Right lobe of liver (tissue), 6 donors: ENCODE data around the gene RBPJL. TPM values are rescaled to one million over a fixed set of nuclear protein-coding genes. Genes with fewer than 3 reads are reported as not detected.

Experiments used
- ATAC-seq, 4 donors: fragments of 200-7000 bp; cut with Tn5 transposase; one replicate each; pipeline ENCODE4 v1.9.1; 2020; ENCODE audit warnings: mild to moderate bottlenecking in 4 of 4, moderate library complexity in 4 of 4
- DNase-seq, 3 donors: peaks; one replicate each; pipeline ENCODE4 v3.0.0-alpha.2; 2020
- H3K27ac ChIP-seq, 3 donors: fragments of 200-600 bp; one replicate each; pipeline ENCODE4 v1.8.0; 2022
- H3K27me3 ChIP-seq, 2 donors: fragments of 200-600 bp; one replicate each; pipeline ENCODE4 v1.8.0; 2022
- H3K36me3 ChIP-seq, 4 donors: fragments of 200-600 bp; sonication (generic) in 1 of 4; one replicate each; pipeline versions ENCODE4 v1.5.1 to v1.8.0; 2017 to 2022; ENCODE audit warnings: control low read depth in 1 of 4
- H3K4me1 ChIP-seq, 4 donors: fragments of 200-600 bp; sonication (generic) in 1 of 4; one replicate each; pipeline versions ENCODE4 v1.5.1 to v1.8.0; 2017 to 2022; ENCODE audit warnings: control low read depth in 1 of 4
- H3K4me3 ChIP-seq, 3 donors: fragments of 200-600 bp; one replicate each; pipeline ENCODE4 v1.8.0; 2022
- H3K9me3 ChIP-seq, 4 donors: fragments of 200-600 bp; sonication (generic) in 1 of 4; one replicate each; pipeline versions ENCODE4 v1.5.1 to v1.8.0; 2017 to 2022; ENCODE audit warnings: control low read depth in 1 of 4
- POLR2A ChIP-seq: fragments of 450-650 bp; IDR thresholded peaks from one replicate; pipeline ENCODE4 v1.6.1; 2017; ENCODE audit warnings: antibody characterized with exemption, mild to moderate bottlenecking
- WGBS: methylation state at CpG from one replicate; pipeline ENCODE4 v1.1.6; 2018; ENCODE audit warnings: low coverage, low lambda C conversion rate; ENCODE audit not compliant: insufficient coverage; ENCODE audit errors: missing lambda C conversion rate; 5-methylcytosine and 5-hydroxymethylcytosine counted together
- intact Hi-C, 2 donors: fragments of 100-400 bp; cut with DNase I; formaldehyde crosslinking; loops; one replicate each; pipeline versions ENCODE4 v1.11.2 to v1.14.1; 2022
- total RNA-seq, 6 experiments: library from RNA; depleted of rRNA in 2 of 6; stranded (reverse); fragments of >200 nt in 2 of 6; fragmentation: NEBNext Ultra II Directional in 3 of 6; extraction: Animal tissue kit (Norgen Biotek cat#: 25700) in 3 of 6; gene quantifications; one replicate each; pipeline versions ENCODE4 v1.1.0 to v1.2.4, GENCODE V29; 2016 to 2023
- TF ChIP-seq, protein P1 (sequence below), 4 donors: fragments of 200-600 bp in 3 of 4; fragments of 450-650 bp in 1 of 4; IDR thresholded peaks; one replicate each; pipeline versions ENCODE4 v1.5.1 to v1.8.0; 2016 to 2022; ENCODE audit warnings: antibody characterized with exemption in 4 of 4, mild to moderate bottlenecking in 2 of 4
- donor health status: DM: no; HTN: yes; CAD: no.
- donor health status: DM: no; HTN: no; CAD: no.
- donor health status: DM: no; HTN: no; CAD: no.
- donor health status: DM: no; HTN: yes; CAD: no.
- donor health status: DM: no; HTN: yes; CAD: no.

RBPJL gene
- total RNA-seq, 6 experiments from 2014 or later, result not detected

DNA sequence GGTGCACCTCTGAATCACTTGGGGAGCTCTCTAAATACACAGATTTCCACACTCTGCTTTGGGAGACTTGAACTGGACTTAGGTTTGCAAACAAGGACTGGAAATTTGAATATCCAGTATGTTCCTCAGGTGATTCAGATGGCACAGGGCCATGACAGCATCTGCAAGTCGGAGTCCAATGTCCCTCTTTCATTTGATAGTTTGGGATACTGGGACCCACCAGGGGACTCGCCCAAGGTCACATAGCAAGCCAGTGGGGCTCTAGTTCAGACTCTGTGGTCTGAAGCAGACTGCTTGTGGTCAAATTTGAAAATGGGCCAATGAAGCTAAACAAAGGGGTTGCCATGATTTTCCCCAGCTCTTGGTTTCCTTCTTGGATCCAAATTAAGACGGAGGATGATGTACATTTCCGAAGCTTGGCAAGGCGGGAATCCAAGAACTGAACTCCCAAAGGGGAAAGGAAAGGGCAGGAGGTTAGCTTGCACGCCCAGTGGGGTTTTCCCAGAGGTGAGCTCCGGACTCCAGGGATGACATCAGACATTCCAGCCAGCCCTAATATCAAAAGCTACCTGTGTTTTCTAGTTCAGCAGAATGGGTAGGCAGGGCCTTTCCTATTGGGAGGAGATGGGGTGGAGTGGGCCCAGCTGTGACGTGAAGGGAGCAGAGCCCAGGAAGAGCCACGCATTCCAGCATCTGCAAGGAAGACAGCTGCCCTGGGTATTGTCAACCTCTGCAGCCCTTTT, 52.9 kb downstream of the RBPJL start:
- peak; percentile 78 for TF ChIP-seq POLR2A
- TF ChIP-seq, protein P1, sequence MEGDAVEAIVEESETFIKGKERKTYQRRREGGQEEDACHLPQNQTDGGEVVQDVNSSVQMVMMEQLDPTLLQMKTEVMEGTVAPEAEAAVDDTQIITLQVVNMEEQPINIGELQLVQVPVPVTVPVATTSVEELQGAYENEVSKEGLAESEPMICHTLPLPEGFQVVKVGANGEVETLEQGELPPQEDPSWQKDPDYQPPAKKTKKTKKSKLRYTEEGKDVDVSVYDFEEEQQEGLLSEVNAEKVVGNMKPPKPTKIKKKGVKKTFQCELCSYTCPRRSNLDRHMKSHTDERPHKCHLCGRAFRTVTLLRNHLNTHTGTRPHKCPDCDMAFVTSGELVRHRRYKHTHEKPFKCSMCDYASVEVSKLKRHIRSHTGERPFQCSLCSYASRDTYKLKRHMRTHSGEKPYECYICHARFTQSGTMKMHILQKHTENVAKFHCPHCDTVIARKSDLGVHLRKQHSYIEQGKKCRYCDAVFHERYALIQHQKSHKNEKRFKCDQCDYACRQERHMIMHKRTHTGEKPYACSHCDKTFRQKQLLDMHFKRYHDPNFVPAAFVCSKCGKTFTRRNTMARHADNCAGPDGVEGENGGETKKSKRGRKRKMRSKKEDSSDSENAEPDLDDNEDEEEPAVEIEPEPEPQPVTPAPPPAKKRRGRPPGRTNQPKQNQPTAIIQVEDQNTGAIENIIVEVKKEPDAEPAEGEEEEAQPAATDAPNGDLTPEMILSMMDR (IDR thresholded peaks at IDR 0.05), result no peak
- 14% methylated on average over 7 of the region's 9 CpGs for WGBS
- H3K4me1 ChIP-seq, result peaks cover 0 to 61% (median 23%) of the 10 kb centered on the region in 4 donors

DNA sequence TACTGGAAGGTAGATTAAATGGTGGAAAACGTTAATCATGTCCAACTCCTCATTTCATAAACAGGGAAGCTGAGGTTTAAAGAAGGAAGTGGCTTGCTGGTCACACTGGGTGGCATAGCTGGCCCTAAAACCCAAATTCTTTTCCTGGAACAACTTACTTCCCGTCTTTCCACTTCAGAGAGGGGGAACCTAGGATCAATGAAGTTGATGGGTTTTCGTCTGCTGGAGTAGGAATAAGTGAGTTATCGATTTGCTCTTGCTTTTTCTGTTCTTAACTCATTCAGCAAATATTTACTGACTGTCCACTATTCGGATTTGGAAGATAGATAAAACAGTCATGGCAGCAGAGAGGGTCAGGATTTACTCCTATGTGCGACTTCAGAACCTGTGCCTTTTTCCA, 55.2 kb downstream of the RBPJL start:
- H3K4me1 ChIP-seq, result peaks cover 0 to 61% (median 22%) of the 10 kb centered on the region in 4 donors
- DNase-seq (peak in 1 of 3 donors; percentile 22), ATAC-seq (peak in 1 of 4 donors; percentile 2)
- WGBS, result 36% methylated on average over 6 of the region's 6 CpGs
- peak; percentile 36 for TF ChIP-seq POLR2A
- TF ChIP-seq, protein P1 (IDR thresholded peaks at IDR 0.05), result no peak
- no peaks in the 10 kb centered on the region for H3K9me3 ChIP-seq
- no peaks in the 10 kb centered on the region for H3K27me3 ChIP-seq
- intact Hi-C loops, result no loop called here
- peak overlapping the region; percentile 93 to 99 (median 99) for H3K27ac ChIP-seq
- peaks cover 0 to 17% (median 4%) of the 10 kb centered on the region in 4 donors for H3K36me3 ChIP-seq
- H3K4me3 ChIP-seq, result peak overlapping the region in 2 of 3 donors; percentile 69 to 83

More for the DNA sequence above, 52.9 kb downstream of the RBPJL start:
- H3K27ac ChIP-seq, result peak overlapping the region; percentile 93 to 99 (median 99)
- intact Hi-C loops, result no loop called here
- ATAC-seq (peak; percentile 34 to 57 (median 48)), DNase-seq (peak; percentile 80 to 88 (median 86))
- H3K36me3 ChIP-seq, result no peaks in the 10 kb centered on the region
- no peaks in the 10 kb centered on the region for H3K27me3 ChIP-seq
- H3K4me3 ChIP-seq, result peak overlapping the region in 1 of 3 donors; percentile 13
- no peaks in the 10 kb centered on the region for H3K9me3 ChIP-seq

DNA sequence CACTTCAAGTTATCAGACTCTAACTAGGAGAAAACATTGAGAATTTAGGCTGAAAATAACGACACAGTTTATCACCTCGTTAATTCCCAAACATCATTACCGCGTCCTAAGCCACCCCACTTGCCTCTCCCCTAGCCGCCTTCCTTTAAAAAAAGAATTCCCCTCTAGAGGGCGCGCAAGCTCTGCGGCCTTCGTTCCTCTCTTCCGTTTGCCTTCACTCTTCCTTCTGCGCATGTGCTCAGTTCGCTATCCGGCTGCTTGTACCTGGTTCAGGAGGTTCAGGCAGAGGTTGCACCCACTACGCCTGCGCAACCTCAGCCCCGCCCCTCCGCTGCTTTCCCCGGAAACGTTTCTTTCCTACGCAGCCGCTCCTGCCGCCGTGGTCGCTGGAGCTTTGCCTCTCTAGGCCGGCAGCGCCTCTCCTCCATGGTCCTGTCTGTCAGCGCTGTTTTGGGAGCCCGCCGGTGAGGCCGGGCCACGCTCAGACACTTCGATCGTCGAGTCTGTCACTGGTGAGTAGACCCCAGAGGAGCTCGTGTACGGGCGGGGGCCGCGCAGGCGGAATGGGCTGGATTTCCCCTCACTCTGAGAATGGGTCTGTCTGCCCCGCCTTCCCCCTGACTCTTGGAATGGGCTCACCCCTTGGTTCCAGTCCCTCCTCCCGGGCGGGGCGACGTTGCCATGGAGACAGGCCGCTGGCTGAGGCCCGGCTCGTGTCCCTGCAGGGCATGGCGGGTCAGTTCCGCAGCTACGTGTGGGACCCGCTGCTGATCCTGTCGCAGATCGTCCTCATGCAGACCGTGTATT, 56.4 kb downstream of the RBPJL start, which contains the start of gene SYS1:
SYS1 (plus strand) TSS at position 353 of the 807 bp plus-strand sequence; CDS start at position 729, 376 bp downstream.
- H3K27me3 ChIP-seq, result no peaks in the 10 kb centered on the region
- H3K27ac ChIP-seq, result peak within 1 kb of the TSS; percentile 93 to 99 (median 99)
- no peaks in the 10 kb centered on the region for H3K9me3 ChIP-seq
- DNase-seq (peak; percentile 99), ATAC-seq (peak; percentile 70 to 84 (median 73))
- H3K36me3 ChIP-seq, result peaks cover 0 to 28% (median 10%) of the 10 kb centered on the region in 4 donors
- H3K4me3 ChIP-seq, result peak within 1 kb of the TSS; percentile 69 to 89 (median 83)
- peak; percentile 98 for TF ChIP-seq POLR2A
- TF ChIP-seq, protein P1 (IDR thresholded peaks at IDR 0.05), result peak; percentile 83 to 94 (median 90)
- peaks cover 0 to 52% (median 15%) of the 10 kb centered on the region in 4 donors for H3K4me1 ChIP-seq
- intact Hi-C loops, result no loop called here
- under 1% methylated on average over 31 of the region's 55 CpGs for WGBS

DNA sequence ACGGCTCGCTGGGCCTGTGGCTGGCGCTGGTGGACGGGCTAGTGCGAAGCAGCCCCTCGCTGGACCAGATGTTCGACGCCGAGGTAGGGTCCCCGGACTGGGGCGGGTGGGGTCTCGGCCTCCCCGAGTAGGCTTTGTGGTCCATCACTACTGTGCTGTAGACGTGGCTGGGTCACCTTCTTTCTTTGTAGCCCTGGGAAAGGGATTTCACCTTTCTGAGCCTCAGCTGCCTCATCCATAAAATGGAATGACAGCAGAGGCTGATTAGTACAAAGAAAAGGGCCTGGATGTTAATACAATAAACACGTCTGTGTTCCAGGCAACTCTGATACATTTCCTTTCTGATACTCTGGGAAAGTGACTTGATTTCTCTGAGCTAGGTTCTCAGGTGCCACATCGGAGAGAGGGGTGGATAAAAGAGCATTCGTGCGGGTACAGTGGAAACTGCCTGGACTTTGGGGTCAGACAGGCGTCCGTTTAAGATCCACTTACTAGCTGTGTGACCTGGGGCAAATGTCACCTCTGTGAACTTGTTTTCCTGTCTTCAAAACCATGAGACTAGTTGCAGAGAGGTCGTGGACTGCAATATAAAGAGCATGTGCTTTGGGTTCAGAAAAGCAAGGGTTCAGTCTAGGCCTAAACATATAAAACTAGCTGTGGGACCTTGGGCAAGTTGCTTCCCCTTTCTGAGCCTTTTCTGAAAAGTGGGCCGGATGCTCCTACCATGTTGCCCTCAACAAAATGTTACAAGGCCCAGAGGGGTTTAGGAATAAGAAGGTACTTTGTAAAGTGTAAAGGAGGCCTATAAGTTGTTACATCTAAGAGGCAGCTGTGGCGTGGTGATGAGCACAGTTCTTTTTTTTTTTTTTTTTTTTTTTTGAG, 57.2 kb downstream of the RBPJL start:
- H3K9me3 ChIP-seq, result no peaks in the 10 kb centered on the region
- intact Hi-C loops, result no loop called here
- peaks cover 0 to 46% (median 13%) of the 10 kb centered on the region in 4 donors for H3K4me1 ChIP-seq
- peak overlapping the region; percentile 93 to 99 (median 99) for H3K27ac ChIP-seq
- no peak for TF ChIP-seq POLR2A
- TF ChIP-seq, protein P1 (IDR thresholded peaks at IDR 0.05), result no peak
- DNase-seq, result peak in 1 of 3 donors; percentile 33
- H3K27me3 ChIP-seq, result no peaks in the 10 kb centered on the region
- peak overlapping the region; percentile 69 to 89 (median 83) for H3K4me3 ChIP-seq
- peaks cover 0 to 29% (median 10%) of the 10 kb centered on the region in 4 donors for H3K36me3 ChIP-seq
- 10% methylated on average over 17 of the region's 23 CpGs for WGBS
- ATAC-seq, result no peak
